DND-41 (cell line): ENCODE measurements around the gene CPNE5.

ENCODE experiments used
- EZH2 ChIP-seq: IDR thresholded peaks from 3 replicates; pipeline ENCODE4 v1.6.1; 2012; ENCODE audit warnings: borderline replicate concordance, low read depth, mild to moderate bottlenecking, moderate library complexity, low read length, inconsistent platforms; ENCODE audit not compliant: severe bottlenecking
- TF ChIP-seq, protein P1 (sequence below): IDR thresholded peaks from 2 replicates; pipeline ENCODE4 v1.5.1; 2012; ENCODE audit warnings: borderline replicate concordance, low read length, moderate library complexity, mild to moderate bottlenecking; ENCODE audit not compliant: poor library complexity, severe bottlenecking; ENCODE audit errors: extremely low read depth

- TF ChIP-seq, protein P1, sequence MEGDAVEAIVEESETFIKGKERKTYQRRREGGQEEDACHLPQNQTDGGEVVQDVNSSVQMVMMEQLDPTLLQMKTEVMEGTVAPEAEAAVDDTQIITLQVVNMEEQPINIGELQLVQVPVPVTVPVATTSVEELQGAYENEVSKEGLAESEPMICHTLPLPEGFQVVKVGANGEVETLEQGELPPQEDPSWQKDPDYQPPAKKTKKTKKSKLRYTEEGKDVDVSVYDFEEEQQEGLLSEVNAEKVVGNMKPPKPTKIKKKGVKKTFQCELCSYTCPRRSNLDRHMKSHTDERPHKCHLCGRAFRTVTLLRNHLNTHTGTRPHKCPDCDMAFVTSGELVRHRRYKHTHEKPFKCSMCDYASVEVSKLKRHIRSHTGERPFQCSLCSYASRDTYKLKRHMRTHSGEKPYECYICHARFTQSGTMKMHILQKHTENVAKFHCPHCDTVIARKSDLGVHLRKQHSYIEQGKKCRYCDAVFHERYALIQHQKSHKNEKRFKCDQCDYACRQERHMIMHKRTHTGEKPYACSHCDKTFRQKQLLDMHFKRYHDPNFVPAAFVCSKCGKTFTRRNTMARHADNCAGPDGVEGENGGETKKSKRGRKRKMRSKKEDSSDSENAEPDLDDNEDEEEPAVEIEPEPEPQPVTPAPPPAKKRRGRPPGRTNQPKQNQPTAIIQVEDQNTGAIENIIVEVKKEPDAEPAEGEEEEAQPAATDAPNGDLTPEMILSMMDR, result no peak
- TF ChIP-seq EZH2, result no peak
Measured at GRCh38 chr6:36850021-36850420, 10.8 kb upstream of the CPNE5 start.
